ENCODE measurements around the gene RIC3.

RIC3 gene

DNA sequence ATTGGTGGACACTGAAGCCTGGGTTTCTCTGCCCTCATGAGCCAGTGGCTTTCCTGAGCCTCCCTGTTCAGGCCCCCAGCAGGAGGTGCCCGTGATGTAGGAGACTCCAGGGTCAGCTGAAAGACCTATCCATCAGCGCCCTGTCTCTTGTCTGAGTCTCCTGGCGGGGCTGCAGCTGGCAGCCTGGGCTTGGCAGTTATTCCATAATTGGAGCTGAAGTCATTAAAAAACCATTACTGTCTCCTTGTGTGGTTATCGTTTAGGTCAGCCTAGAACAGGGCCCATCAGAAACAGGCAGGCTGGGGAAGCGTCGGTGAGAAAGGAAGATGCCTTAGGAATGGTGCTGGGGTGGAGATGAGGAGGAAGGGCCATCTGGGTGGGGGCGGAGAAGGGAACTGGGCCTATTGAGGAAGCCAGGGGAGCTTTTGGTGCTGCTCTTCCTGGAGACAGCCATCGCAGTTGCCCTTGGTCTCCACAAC lies 82.8 kb downstream of the RIC3 start:
- no peak for DNase-seq

DNA sequence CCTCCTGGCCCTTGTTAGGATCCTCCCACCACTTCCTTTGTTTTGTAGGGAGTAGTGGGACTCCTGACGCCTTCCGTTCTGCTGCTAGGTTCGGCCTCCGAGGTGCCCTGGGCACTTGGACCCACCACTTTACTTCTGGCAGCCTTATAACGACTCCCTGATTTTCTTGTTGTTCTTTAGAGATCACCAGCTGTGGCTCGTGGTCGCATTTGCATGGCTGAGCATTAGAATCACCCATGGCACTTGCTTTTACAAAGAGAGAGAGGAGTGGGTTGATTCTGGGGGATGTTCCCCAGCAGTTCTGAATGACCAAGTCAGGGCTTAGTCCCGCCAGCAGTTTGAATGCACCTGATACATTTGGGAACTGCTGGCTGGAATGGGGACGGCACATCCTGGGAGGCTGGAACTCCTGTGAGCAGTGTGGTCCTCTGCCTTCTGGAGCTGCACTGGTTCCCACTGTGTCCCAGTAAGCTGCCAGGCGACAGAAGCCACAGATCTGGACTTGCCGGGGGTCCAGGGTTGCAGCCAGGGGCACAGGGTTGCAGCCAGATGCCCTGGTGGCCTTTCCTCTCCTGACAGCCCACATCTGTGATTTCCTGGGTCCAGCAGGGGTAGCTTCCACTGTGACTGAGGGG lies 83.7 kb downstream of the RIC3 start:
- DNase-seq = no peak

DNA sequence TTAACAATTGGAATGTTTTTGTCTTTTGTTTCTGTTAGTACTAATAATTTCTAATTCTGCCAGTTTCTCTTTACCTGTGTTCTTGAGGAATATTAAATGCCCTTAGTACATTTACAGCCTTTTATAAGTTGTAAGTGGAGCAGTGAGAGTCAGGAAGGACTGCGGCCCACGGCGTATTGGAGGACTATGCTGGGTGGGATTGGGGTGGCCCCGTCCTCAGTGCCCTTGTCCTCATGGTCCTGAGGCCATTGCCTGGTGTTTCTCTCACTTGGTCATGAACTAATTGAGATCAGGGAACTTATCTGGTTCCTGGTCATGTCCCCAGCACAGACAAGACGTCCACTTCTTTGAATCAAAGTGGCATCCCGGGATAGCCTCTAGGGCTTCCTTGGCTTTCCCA lies 84.5 kb downstream of the RIC3 start:
- no peak for DNase-seq

DNA sequence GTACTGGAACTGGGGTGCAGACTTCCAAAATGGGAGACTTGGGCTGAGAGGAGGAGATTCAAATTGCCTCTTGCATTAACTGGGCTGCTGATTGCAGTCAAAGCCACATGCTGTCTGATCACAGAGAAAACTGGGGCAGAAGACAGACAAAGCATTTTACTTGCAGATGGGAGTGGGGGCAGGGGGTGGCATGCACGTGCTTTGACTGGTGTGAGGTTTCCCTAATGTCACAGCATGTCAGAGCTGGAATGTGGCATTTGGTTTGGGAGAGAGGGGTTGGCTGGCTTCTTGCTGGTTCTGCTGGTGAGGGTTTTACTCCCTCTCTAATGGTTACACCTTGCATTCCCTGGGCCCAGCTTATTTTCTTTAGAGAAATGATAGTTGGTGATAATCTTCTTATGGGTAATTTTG lies 84.9 kb downstream of the RIC3 start:
- DNase-seq = no peak

DNA sequence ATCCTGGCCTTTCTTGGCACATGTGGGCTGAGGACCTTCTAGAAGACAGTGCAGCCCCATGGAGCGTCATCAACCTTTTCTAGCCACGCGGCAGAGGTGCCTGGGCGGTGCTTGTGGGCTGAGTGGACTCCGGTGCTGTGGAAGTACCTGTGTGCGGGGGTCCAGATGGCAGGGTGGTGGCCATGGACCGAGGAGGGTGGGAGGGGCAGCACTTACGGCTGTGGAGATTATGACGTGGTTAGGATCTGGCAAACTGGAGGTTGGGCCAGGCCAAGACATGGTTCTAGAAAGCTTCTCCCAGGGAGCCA lies 85.8 kb downstream of the RIC3 start:
- DNase-seq = no peak

GRCh38 chr11:8082391-8083087 lies 86.3 kb downstream of the RIC3 start:
- DNase-seq = no peak

DNA sequence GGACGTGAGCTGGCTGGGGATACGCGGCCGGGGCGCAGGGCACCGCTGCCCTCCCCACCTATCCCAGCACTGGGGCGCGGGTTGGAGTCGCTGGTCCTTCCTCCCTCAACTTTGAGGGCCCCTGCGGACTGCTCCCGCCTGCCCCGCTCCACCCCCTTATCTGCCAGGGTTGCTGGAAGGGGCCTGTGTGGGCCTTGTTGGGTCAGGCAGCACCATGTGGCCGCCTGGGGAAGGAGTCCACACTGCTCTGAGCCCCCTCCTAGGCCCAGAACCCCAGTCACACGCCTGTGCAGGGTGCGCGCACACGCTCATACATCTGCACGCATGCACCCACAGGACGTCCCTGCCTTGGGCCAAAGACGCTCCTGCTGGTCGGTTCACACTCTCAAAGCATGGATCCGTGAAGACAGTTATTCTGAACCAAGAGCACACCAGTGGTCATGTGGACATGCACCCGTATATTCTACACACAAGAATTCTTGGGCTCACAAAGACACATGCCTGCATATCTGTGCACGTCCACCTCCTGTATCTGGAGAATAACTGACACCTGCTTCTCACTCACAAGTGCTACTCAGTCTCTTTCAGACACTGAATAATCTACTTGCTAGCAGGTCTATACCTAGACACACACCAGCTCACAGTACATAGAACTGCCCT lies 87.1 kb downstream of the RIC3 start:
- no peak for DNase-seq

GRCh38 chr11:8080674-8081590 lies 87.9 kb downstream of the RIC3 start, which contains the start of gene TUB:
Gene TUB, plus strand, starts transcription at chr11:8081211. Its CDS starts 300 bp downstream, at chr11:8081511.
- no peak for DNase-seq

GRCh38 chr11:8080069-8080670 lies 88.7 kb downstream of the RIC3 start:
- DNase-seq = no peak

DNA sequence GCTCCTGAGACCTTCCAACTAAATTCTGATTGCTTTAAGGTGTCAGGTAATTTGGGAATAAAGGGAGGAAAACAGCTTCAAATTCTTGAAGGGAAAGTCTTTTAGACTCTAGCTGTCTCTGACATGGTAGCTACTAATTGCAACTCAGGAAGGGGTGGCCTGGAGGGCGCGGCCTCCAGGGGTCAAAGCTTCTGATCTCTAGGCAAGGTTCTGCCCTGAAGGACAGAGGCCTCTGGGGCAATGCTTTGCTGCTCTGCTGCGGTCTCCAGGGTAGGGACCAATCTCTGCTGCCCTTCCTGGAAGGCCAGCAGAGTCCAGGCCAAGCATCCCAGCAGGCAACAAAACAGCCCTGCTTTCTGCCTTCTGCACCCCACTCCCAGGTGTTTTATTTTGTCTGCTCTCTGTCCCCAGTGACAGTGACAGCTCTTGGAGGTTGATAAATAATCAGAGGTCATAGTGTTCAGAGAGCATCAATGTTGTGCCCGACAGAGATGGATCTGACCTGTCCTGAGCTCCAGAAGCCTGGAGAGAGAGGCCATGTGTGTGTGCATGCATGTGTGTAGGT lies 89.6 kb downstream of the RIC3 start:
- no peak for DNase-seq

- no peak for DNase-seq
These were observed 93.6 kb downstream of the RIC3 start for GRCh38 chr11:8075119-8075726.

DNA sequence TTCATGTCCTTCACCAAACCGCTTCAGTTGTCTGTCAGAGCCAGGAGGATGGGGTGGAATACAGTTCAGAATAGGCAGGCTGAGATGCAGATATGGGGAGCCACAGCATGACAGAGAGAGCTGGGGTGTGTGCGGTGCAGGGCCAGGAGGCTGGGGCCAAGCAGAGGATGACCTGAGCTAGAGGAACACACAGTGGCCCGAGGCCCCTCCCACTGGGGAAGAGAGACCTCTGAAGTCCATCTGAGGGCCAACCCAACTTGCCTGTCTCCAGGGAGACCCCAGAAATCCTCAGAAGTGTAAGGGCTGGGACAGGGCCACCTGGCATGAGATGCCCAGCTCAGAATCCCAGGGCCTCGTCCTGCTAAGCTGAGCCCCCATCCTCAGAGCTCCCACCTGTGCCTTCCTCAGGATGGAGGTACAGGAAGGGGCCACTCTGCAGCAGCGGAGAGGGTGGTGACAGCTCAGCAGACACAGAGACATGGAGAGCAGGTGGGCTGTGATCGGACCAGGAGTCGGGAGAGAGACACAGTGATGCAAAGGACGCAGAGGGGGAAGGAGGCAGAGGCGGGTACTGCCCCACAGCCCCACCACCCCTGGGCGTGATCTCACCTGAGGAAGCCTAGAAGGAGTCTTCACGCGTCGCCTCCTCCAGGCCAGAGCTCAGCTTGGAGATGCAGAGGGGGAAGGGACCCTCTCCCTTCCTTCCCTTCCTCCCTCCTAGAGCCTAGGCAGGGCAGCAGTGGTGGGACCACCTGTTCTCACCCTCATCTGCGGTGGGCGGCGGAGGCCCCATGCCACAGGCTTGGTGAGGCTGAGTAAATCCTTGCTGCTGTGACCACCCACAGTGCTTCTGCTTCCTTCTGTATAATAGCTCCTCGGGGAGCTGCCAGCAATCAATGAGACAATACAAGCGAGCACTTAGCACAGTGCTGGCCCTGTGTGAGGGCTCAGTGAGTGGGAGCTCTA lies 96.9 kb downstream of the RIC3 start:
- no peak for DNase-seq

- DNase-seq = no peak
These were observed 98.3 kb downstream of the RIC3 start for GRCh38 chr11:8070417-8071115.

- no peak for DNase-seq
These were observed 99.1 kb downstream of the RIC3 start for GRCh38 chr11:8069771-8070170.

GRCh38 chr11:8068605-8069221 lies 100.1 kb downstream of the RIC3 start:
- DNase-seq = no peak

DNA sequence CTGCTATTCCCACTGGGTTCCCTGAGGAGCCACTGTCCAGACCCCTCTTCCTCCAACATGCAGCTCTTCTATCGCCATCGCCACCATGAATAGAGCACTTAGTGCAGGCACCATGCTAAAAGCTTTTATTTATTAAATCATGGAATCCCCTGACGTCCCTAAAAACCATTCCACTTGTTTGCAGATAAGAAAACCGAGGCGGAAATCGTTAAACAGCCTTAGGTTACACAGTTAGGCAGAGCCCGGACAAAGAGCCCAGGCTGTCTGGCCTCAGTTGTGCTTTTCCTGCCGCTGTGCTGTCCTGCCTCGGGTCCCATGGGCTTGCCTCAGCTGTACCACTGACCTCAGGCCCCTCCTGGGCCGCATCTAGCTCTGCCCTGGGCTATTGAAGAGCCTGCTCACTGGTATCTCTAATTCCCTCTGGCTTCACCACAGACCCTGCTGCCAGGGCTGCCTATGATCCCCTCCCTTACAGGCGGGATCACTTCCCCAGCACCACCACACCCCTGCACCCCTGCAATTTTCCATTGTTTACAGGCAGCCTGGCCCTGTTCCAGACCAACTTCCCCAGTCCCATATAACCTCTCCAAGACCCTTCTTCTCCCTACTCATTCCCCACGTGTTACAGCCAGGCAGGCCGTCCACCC lies 100.8 kb downstream of the RIC3 start:
- DNase-seq = no peak

DNA sequence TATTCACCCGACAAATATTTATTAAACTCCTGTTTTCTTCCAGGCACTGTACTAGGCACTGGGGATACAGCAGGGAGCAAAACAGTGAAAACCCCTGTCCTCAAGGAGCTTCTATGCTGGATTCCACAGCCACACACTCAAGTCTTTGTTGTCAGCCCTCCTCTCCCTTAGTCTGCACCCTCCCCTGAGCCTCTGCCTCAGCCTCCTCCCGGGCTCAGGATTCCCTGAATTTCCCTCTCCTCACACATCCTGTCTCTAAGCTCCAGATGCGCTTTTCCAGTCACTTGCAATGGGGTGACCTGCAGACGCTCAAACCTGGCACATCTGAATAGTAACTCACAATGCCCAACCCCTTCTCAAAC lies 101.3 kb downstream of the RIC3 start:
- DNase-seq = no peak

GRCh38 chr11:8066911-8067455 lies 101.8 kb downstream of the RIC3 start:
- no peak for DNase-seq

Data from NCI-H2029 treated with DMSO at 0.1 percent for 48 hours (cell line).